ENCODE results near the gene FXYD1.

GRCh38 chr19:35161434-35161743, 22.8 kb downstream of the FXYD1 start:
- TF ChIP-seq CTCF (IDR thresholded peaks at IDR 0.05) = no peak
- TF ChIP-seq ZFX (IDR thresholded peaks at IDR 0.05; ENCODE audit: borderline replicate concordance) = no peak

All from 22Rv1 (cell line).